MM.1S (cell line): ENCODE results near the gene MAGOH.

ENCODE experiments used
- DNase-seq: peaks from one replicate; pipeline ENCODE4 v3.0.0-alpha.2; 2015
- H2AFZ ChIP-seq: fragments of 300-600 bp; sonication (generic); 2 replicates; pipeline ENCODE4 v1.6.0; 2016; ENCODE audit warnings: antibody characterized with exemption, low read length
- H3F3A ChIP-seq: fragments of 300-600 bp; sonication (generic); 2 replicates; pipeline ENCODE4 v1.6.1; 2016; ENCODE audit warnings: mild to moderate bottlenecking, antibody characterized with exemption, low read length, moderate library complexity, mixed read lengths; ENCODE audit not compliant: insufficient read depth
- H3K27ac ChIP-seq: fragments of 300-600 bp; sonication (generic); 2 replicates; pipeline ENCODE4 v1.5.1; 2016; ENCODE audit warnings: mild to moderate bottlenecking, low read length
- H3K27me3 ChIP-seq: fragments of 300-600 bp; sonication (generic); replicated peaks from 2 replicates; pipeline ENCODE4 v1.6.0; 2016; ENCODE audit warnings: low read length; ENCODE audit not compliant: insufficient read depth
- H3K36me3 ChIP-seq: fragments of 300-600 bp; sonication (generic); replicated peaks from 2 replicates; pipeline ENCODE4 v1.6.1; 2016; ENCODE audit warnings: mild to moderate bottlenecking, low read length, mixed read lengths; ENCODE audit not compliant: insufficient read depth
- H3K4me1 ChIP-seq: fragments of 300-600 bp; sonication (generic); 2 replicates; pipeline ENCODE4 v1.6.1; 2016; ENCODE audit warnings: low read length, mixed read lengths
- H3K4me2 ChIP-seq: fragments of 300-600 bp; sonication (generic); 2 replicates; pipeline ENCODE4 v1.6.0; 2016; ENCODE audit warnings: low read depth, low read length
- H3K4me3 ChIP-seq: fragments of 300-600 bp; sonication (generic); 2 replicates; pipeline ENCODE4 v1.5.1; 2016; ENCODE audit warnings: low read length, mixed read lengths
- H3K79me2 ChIP-seq: fragments of 300-600 bp; sonication (generic); 2 replicates; pipeline ENCODE4 v1.6.1; 2016; ENCODE audit warnings: mixed run types, low read length, mixed read lengths
- H3K9ac ChIP-seq: fragments of 300-600 bp; sonication (generic); 2 replicates; pipeline ENCODE4 v1.6.1; 2016; ENCODE audit warnings: low read length, mixed read lengths
- H3K9me2 ChIP-seq: fragments of 300-600 bp; sonication (generic); replicated peaks from 2 replicates; pipeline ENCODE4 v1.6.1; 2016; ENCODE audit warnings: mild to moderate bottlenecking, low read length, mixed read lengths; ENCODE audit not compliant: insufficient read depth
- H3K9me3 ChIP-seq: fragments of 300-600 bp; sonication (generic); replicated peaks from 2 replicates; pipeline ENCODE4 v1.6.1; 2016; ENCODE audit warnings: mild to moderate bottlenecking, low read length, mixed read lengths; ENCODE audit not compliant: insufficient read depth
- H4K20me1 ChIP-seq: fragments of 300-600 bp; sonication (generic); 2 replicates; pipeline ENCODE4 v1.6.1; 2016; ENCODE audit warnings: mild to moderate bottlenecking, low read length, moderate library complexity, mixed read lengths; ENCODE audit not compliant: insufficient read depth
- EZH2 ChIP-seq: fragments of 300-600 bp; sonication (generic); optimal IDR thresholded peaks from 2 replicates; pipeline ENCODE3; 2017; ENCODE audit warnings: low read depth, mild to moderate bottlenecking, antibody characterized with exemption, low read length, mixed read lengths
- EZH2phosphoT487 ChIP-seq: fragments of 300-600 bp; sonication (generic); IDR thresholded peaks from 2 replicates; pipeline ENCODE4 v1.6.1; 2018; ENCODE audit warnings: antibody characterized with exemption, low read length
- TF ChIP-seq, protein P1 (sequence below): fragments of 300-600 bp; sonication (generic); IDR thresholded peaks from 2 replicates; pipeline ENCODE4 v1.5.1; 2016; ENCODE audit warnings: antibody characterized with exemption, low read length, mixed read lengths

The MAGOH gene

DNA sequence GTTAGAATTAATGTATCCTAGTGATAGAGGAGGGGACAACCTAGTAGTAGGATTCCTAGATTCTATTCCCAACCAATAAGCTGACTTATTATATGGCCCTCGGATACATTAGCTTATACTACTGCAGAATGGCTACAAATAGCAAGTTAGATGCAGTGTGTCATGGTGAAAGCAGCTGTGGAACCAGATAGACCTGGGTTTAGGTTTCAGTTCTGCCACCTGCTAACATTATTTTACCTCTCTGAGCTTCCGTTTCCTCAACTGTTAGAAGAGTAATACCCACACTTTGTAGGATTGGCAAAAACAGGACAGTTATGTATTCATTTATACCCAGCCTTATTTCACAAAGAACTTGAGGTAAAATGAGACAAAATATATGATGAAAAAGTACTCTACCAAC, 21.6 kb upstream of the MAGOH start:
- H4K20me1 ChIP-seq = no peaks in the 10 kb centered on the region
- TF ChIP-seq, protein P1, sequence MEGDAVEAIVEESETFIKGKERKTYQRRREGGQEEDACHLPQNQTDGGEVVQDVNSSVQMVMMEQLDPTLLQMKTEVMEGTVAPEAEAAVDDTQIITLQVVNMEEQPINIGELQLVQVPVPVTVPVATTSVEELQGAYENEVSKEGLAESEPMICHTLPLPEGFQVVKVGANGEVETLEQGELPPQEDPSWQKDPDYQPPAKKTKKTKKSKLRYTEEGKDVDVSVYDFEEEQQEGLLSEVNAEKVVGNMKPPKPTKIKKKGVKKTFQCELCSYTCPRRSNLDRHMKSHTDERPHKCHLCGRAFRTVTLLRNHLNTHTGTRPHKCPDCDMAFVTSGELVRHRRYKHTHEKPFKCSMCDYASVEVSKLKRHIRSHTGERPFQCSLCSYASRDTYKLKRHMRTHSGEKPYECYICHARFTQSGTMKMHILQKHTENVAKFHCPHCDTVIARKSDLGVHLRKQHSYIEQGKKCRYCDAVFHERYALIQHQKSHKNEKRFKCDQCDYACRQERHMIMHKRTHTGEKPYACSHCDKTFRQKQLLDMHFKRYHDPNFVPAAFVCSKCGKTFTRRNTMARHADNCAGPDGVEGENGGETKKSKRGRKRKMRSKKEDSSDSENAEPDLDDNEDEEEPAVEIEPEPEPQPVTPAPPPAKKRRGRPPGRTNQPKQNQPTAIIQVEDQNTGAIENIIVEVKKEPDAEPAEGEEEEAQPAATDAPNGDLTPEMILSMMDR = no peak
- TF ChIP-seq EZH2phosphoT487 = no peak
- TF ChIP-seq EZH2 = no peak
- peaks cover 48% of the 10 kb centered on the region for H3K4me1 ChIP-seq
- H3K27ac ChIP-seq = peak overlapping the region; percentile 89
- no peaks in the 10 kb centered on the region; the same call in 1 of the 2 replicates for H3K79me2 ChIP-seq
- H3F3A ChIP-seq = peaks cover 27% of the 10 kb centered on the region
- H3K27me3 ChIP-seq = no peaks in the 10 kb centered on the region
- H3K9ac ChIP-seq = peak overlapping the region; percentile 28; the same call in 1 of the 2 replicates
- peak overlapping the region; percentile 56 for H3K4me2 ChIP-seq
- H3K36me3 ChIP-seq = peaks cover 7% of the 10 kb centered on the region; the same call in 1 of the 2 replicates
- 0 out of 2 replicates have a peak overlapping the region, but pooled peaks have one; percentile 8 for H3K4me3 ChIP-seq
- no peaks in the 10 kb centered on the region for H3K9me2 ChIP-seq
- DNase-seq = peak; percentile 83
- H3K9me3 ChIP-seq = no peaks in the 10 kb centered on the region
- H2AFZ ChIP-seq = peak overlapping the region; percentile 46

DNA sequence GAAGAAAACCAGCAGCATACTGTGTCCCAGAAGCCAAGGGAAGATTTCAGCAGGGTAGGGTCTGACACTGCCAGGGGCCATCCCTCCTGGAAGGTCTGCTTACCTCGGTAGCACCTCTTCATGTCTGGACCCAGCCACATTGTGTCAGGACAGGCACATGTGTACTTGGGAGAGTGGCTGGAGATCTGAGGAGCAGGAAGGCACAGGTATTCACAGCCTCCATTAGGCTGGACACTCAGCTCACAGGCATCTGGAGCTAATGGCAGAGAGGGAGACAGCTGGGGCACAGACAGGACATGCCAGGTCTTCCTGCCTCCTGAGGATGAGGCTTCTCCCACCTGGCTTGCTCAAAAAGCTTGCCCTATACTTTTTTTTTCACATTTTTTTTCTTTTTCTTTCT, 19.9 kb upstream of the MAGOH start:
- no peak overlapping the region for H3K4me2 ChIP-seq
- no peaks in the 10 kb centered on the region for H3K9me3 ChIP-seq
- H3K27ac ChIP-seq = no peak overlapping the region
- no peaks in the 10 kb centered on the region for H3K27me3 ChIP-seq
- no peak overlapping the region for H3K9ac ChIP-seq
- H4K20me1 ChIP-seq = no peaks in the 10 kb centered on the region
- DNase-seq = no peak
- H3K4me3 ChIP-seq = no peak overlapping the region
- peaks cover 27% of the 10 kb centered on the region for H3F3A ChIP-seq
- peaks cover 44% of the 10 kb centered on the region for H3K4me1 ChIP-seq
- H3K36me3 ChIP-seq = peaks cover 12% of the 10 kb centered on the region; the same call in 1 of the 2 replicates
- no peak overlapping the region for H2AFZ ChIP-seq
- no peaks in the 10 kb centered on the region; the same call in 1 of the 2 replicates for H3K79me2 ChIP-seq
- H3K9me2 ChIP-seq = no peaks in the 10 kb centered on the region
- TF ChIP-seq EZH2phosphoT487 (no peak), EZH2 (no peak)
- TF ChIP-seq, protein P1 = no peak

DNA sequence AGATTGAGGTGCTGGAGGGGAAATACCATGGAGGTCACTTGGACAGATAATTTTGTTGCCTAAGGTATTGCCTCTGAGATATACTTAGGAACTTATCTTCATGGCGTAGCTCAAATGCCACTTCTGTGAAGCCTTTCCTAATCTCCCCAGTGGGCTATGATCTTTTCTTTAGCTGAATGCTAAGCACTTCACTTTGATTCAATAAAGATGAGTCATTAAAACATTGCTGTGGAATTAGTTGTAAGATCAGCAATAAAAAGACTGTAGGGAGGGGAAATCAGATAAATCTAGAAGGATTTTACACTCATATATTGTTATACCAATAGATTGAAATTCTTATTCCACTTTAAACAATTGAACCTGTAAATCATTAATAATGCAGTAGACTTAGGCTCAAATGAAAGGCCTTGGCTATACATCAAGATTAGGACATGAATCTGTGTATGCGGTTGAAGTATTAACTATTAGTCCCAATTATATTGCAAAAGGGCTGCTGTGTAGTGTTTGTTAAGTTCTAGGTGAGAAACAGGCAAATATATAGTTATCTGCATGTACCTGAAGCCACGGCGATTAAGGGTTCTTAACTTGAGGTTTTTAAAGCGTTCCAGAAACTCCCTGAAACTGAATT, 19.2 kb upstream of the MAGOH start:
- Histone ChIP-seq H3K4me1 (peaks cover 37% of the 10 kb centered on the region), H3K27me3 (no peaks in the 10 kb centered on the region), H3K36me3 (peaks cover 12% of the 10 kb centered on the region; the same call in 1 of the 2 replicates), H3K79me2 (no peaks in the 10 kb centered on the region; the same call in 1 of the 2 replicates), H3K4me3 (no peak overlapping the region), H4K20me1 (no peaks in the 10 kb centered on the region), H3K9me3 (no peaks in the 10 kb centered on the region), H3K27ac (no peak overlapping the region), H3K9ac (no peak overlapping the region), H3K9me2 (no peaks in the 10 kb centered on the region), H3F3A (peaks cover 27% of the 10 kb centered on the region), H2AFZ (no peak overlapping the region), H3K4me2 (no peak overlapping the region)
- no peak for TF ChIP-seq EZH2phosphoT487
- TF ChIP-seq EZH2 = no peak
- TF ChIP-seq, protein P1 = no peak
- DNase-seq = no peak
